Right renal pelvis (tissue), 4 donors: Measurements from ENCODE around the gene ZNF440. TPM values are rescaled to one million over a fixed set of nuclear protein-coding genes. Genes with fewer than 3 reads are reported as not detected.
"Not testable (repeated sequence)": the region's sequence is repeated elsewhere in the genome, so short reads cannot be mapped to it uniquely, and the experiment has no call there.

Source experiments
- DNase-seq, 4 donors: peaks; one replicate each; pipeline ENCODE4 v3.0.0-alpha.2; 2013; ENCODE audit warnings: low read depth in 4 of 4, low spot score in 3 of 4, missing footprints in 1 of 4
- polyA plus RNA-seq, 4 donors: library from polyadenylated mRNA; unstranded; fragments of 120-200 nt; gene quantifications; one replicate each; pipeline ENCODE4 v1.2.1, GENCODE V29; 2013; ENCODE audit not compliant: insufficient read length in 4 of 4

The ZNF440 gene
- polyA plus RNA-seq, 4 donors: 12.5 to 17.4 (median 14.5) TPM

- DNase-seq: no peak
Observed at GRCh38 chr19:11821474-11822109, 7.5 kb downstream of the ZNF440 start.

- DNase-seq: not testable (repeated sequence)
Observed at GRCh38 chr19:11828957-11829876, 15.1 kb downstream of the ZNF440 start.

GRCh38 chr19:11832253-11832912 is 18.3 kb downstream of the ZNF440 start:
- DNase-seq: no peak

- no peak for DNase-seq
Observed at GRCh38 chr19:11833541-11833940, 19.5 kb downstream of the ZNF440 start.

- not testable (repeated sequence) for DNase-seq
Observed at GRCh38 chr19:11835626-11836066, 21.6 kb downstream of the ZNF440 start.

- DNase-seq: peak in 3 of 4 donors; percentile 10 to 38 (median 22)
Observed at GRCh38 chr19:11843722-11844121, 29.6 kb downstream of the ZNF440 start.

GRCh38 chr19:11847615-11848014 is 33.5 kb downstream of the ZNF440 start:
- not testable (repeated sequence) for DNase-seq

GRCh38 chr19:11848200-11848593 is 34.1 kb downstream of the ZNF440 start:
- no peak for DNase-seq

- peak; percentile 79 to 87 (median 83) for DNase-seq
Observed at GRCh38 chr19:11848594-11849469, 34.8 kb downstream of the ZNF440 start, which contains the start of gene ZNF439. ZNF439 (plus strand) TSS chr19:11848726; CDS start chr19:11848868, 142 bp downstream.

GRCh38 chr19:11850289-11850688 is 36.2 kb downstream of the ZNF440 start:
- not testable (repeated sequence) for DNase-seq

- no peak for DNase-seq
Observed at GRCh38 chr19:11853358-11853757, 39.3 kb downstream of the ZNF440 start.

- DNase-seq: no peak
Observed at GRCh38 chr19:11856596-11857250, 42.6 kb downstream of the ZNF440 start.

- no peak for DNase-seq
Observed at GRCh38 chr19:11860721-11861120, 46.6 kb downstream of the ZNF440 start.

GRCh38 chr19:11861301-11861700 is 47.2 kb downstream of the ZNF440 start:
- no peak for DNase-seq

GRCh38 chr19:11867766-11868165 is 53.7 kb downstream of the ZNF440 start:
- DNase-seq: not testable (repeated sequence)

GRCh38 chr19:11868188-11868587 is 54.1 kb downstream of the ZNF440 start:
- DNase-seq: no peak

GRCh38 chr19:11872624-11873023 is 58.6 kb downstream of the ZNF440 start:
- DNase-seq: no peak

- DNase-seq: no peak
Observed at GRCh38 chr19:11873762-11874161, 59.7 kb downstream of the ZNF440 start.

- DNase-seq: not testable (repeated sequence)
Observed at GRCh38 chr19:11879687-11880266, 65.7 kb downstream of the ZNF440 start.
